ENCODE data around the gene ZNF549. TPM values are rescaled to one million over a fixed set of nuclear protein-coding genes. Genes with fewer than 3 reads are reported as not detected.

Gene ZNF549
- total RNA-seq, 3 donors from 2014 or later (not counting 1 experiment from before 2014, with no cell fraction given): 7.1 to 12.1 (median 8.6) TPM

- DNase-seq (peak; percentile 78 to 91), ATAC-seq (peak; percentile 88 to 99 (median 97))
- Histone ChIP-seq H3K4me1 (ENCODE audit: control insufficient read depth, insufficient read depth, low read length) (peaks cover 15% of the 10 kb centered on the region), H3K36me3 (ENCODE audit: control insufficient read depth, insufficient read depth, low read length) (peaks cover 5% of the 10 kb centered on the region), H3K27me3 (ENCODE audit: control insufficient read depth, insufficient read depth, low read length) (peaks cover 3% of the 10 kb centered on the region), H3K4me3 (ENCODE audit: low read length) (peak within 1 kb of the TSS; percentile 63), H3K9me3 (ENCODE audit: control insufficient read depth, insufficient read depth, low read length) (peaks cover 19% of the 10 kb centered on the region), H3K27ac (ENCODE audit: low read length) (peak within 1 kb of the TSS; percentile 24)
- under 1% methylated on average over 53 of the region's 53 CpGs for WGBS (ENCODE audit: insufficient coverage)
- Mint-ChIP-seq H3K27me3 (ENCODE audit: low read depth in 2 of 2) (peaks cover 3 to 8% of the 10 kb centered on the region in 2 donors), H3K4me3 (peak within 1 kb of the TSS; percentile 84), H3K27ac (peak within 1 kb of the TSS; percentile 74 to 78), H3K36me3 (peaks cover 25% of the 10 kb centered on the region), H3K4me1 (peaks cover 22 to 23% of the 10 kb centered on the region in 2 donors), H3K9me3 (peaks cover 11 to 20% of the 10 kb centered on the region in 2 donors)
- intact Hi-C loops (cut with micrococcal nuclease): loop anchor here (1.0 kb wide), 1 partner anchor 16 kb away; the partner anchor contains the start of gene ZIK1
- TF ChIP-seq CTCF (IDR thresholded peaks at IDR 0.05): no peak
These were observed 72.7 kb downstream of the ZNF549 start, which contains the start of gene ZNF530 for GRCh38 chr19:57599761-57600383. ZNF530 (plus strand) TSS chr19:57599885; CDS start chr19:57604346, 4,461 bp downstream.

DNA sequence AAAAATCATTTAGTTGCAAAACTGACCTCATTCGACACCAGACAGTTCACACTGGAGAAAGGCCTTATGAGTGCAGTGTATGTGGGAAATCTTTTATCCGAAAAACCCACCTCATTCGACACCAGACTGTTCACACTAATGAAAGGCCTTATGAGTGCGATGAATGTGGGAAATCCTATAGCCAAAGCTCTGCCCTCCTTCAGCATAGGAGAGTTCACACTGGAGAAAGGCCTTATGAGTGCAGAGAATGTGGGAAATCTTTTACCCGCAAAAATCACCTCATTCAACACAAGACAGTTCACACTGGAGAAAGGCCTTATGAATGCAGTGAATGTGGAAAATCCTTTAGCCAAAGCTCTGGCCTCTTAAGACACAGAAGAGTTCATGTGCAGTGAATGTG is 79.8 kb downstream of the ZNF549 start:
- intact Hi-C loops (cut with micrococcal nuclease): no loop called here
- Mint-ChIP-seq H3K27me3 (ENCODE audit: low read depth in 2 of 2) (no peaks in the 10 kb centered on the region), H3K36me3 (peaks cover 40% of the 10 kb centered on the region), H3K9me3 (peaks cover 10 to 17% of the 10 kb centered on the region in 2 donors), H3K27ac (no peak overlapping the region), H3K4me3 (no peak overlapping the region), H3K4me1 (no peaks in the 10 kb centered on the region)
- DNase-seq: no peak
- 100% methylated on average over 1 of the region's 5 CpGs for WGBS (ENCODE audit: insufficient coverage)
- H3K27me3 ChIP-seq (ENCODE audit: control insufficient read depth, insufficient read depth, low read length): no peaks in the 10 kb centered on the region
- H3K4me3 ChIP-seq (ENCODE audit: low read length): no peak overlapping the region
- peaks cover 51% of the 10 kb centered on the region for H3K9me3 ChIP-seq (ENCODE audit: control insufficient read depth, insufficient read depth, low read length)
- peaks cover 22% of the 10 kb centered on the region for H3K36me3 ChIP-seq (ENCODE audit: control insufficient read depth, insufficient read depth, low read length)
- H3K4me1 ChIP-seq (ENCODE audit: control insufficient read depth, insufficient read depth, low read length): no peaks in the 10 kb centered on the region
- ATAC-seq: no peak
- no peak overlapping the region for H3K27ac ChIP-seq (ENCODE audit: low read length)
- TF ChIP-seq CTCF (IDR thresholded peaks at IDR 0.05): no peak

Other genes starting within 250 kb of the ZNF549 start
- gene ZNF460, start 246.9 kb upstream of the ZNF549 start, total RNA-seq: 10 to 100 TPM; 67.8 to 74.1 (median 69.7) TPM
- gene ZNF543, start 206.9 kb upstream of the ZNF549 start, total RNA-seq: 1 to 10 TPM; 4.7 to 7.2 (median 5.9) TPM
- 10 to 100 TPM in 1 of 3 donors, 1 to 10 TPM in 2; 6.6 to 10.7 (median 9.2) TPM for gene ZNF304, start 176.1 kb upstream of the ZNF549 start, total RNA-seq
- gene TRAPPC2B, start 163.8 kb upstream of the ZNF549 start, total RNA-seq: 10 to 100 TPM in 2 of 3 donors, 1 to 10 TPM in 1; 7.4 to 15.6 (median 13.7) TPM
- gene ZNF547, start 163.8 kb upstream of the ZNF549 start, total RNA-seq: 1 to 10 TPM in 1 of 3 donors, under 1 TPM in 2; 0.48 to 1.2 (median 0.92) TPM
- gene ZNF548, start 137.5 kb upstream of the ZNF549 start, total RNA-seq: 100 to 1,000 TPM in 1 of 3 donors, 10 to 100 TPM in 2; 75.5 to 104 (median 96.9) TPM
- gene ZNF17, start 116.2 kb upstream of the ZNF549 start, total RNA-seq: 10 to 100 TPM; 13.0 to 15.0 (median 13.3) TPM
- gene ZNF749, start 92.0 kb upstream of the ZNF549 start, total RNA-seq: 1 to 10 TPM; 7.0 to 9.8 (median 7.8) TPM
- gene VN1R1, start 70.2 kb upstream of the ZNF549 start, total RNA-seq: under 1 TPM in 1 of 3 donors, not detected in 2; 0.40 TPM
- gene ZNF772, start 49.8 kb upstream of the ZNF549 start, total RNA-seq: 1 to 10 TPM; 1.3 to 3.5 (median 1.4) TPM
- 10 to 100 TPM in 1 of 3 donors, 1 to 10 TPM in 2; 5.9 to 11.3 (median 8.5) TPM for gene ZNF419, start 39.6 kb upstream of the ZNF549 start, total RNA-seq
- 10 to 100 TPM in 2 of 3 donors, 1 to 10 TPM in 1; 4.3 to 10.2 (median 10.2) TPM for gene ZNF773, start 27.4 kb upstream of the ZNF549 start, total RNA-seq
- gene ZNF550, start 32.5 kb downstream of the ZNF549 start, total RNA-seq: 10 to 100 TPM; 11.2 to 12.5 (median 12.1) TPM
- gene ZNF416, start 51.6 kb downstream of the ZNF549 start, total RNA-seq: 1 to 10 TPM; 1.7 to 5.3 (median 3.3) TPM
- gene ZIK1, start 56.8 kb downstream of the ZNF549 start, total RNA-seq: 1 to 10 TPM; 2.7 to 8.2 (median 6.5) TPM
- gene ZNF530, start 72.5 kb downstream of the ZNF549 start, total RNA-seq: 1 to 10 TPM; 5.1 to 8.0 (median 5.6) TPM
- 10 to 100 TPM; 18.5 to 22.0 (median 20.5) TPM for gene ZNF134, start 86.9 kb downstream of the ZNF549 start, total RNA-seq
- gene ZNF211, start 105.8 kb downstream of the ZNF549 start, total RNA-seq: 10 to 100 TPM; 33.7 to 47.0 (median 36.9) TPM
- gene ZSCAN4, start 141.6 kb downstream of the ZNF549 start, total RNA-seq: not detected
- gene ZNF551, start 154.6 kb downstream of the ZNF549 start, total RNA-seq: 10 to 100 TPM in 1 of 3 donors, 1 to 10 TPM in 2; 5.6 to 12.9 (median 7.9) TPM
- gene ZNF154, start 181.8 kb downstream of the ZNF549 start, total RNA-seq: 10 to 100 TPM in 1 of 3 donors, 1 to 10 TPM in 2; 4.2 to 21.6 (median 9.5) TPM
- gene ZNF671, start 200.3 kb downstream of the ZNF549 start, total RNA-seq: 10 to 100 TPM; 11.1 to 12.9 (median 11.9) TPM
- 10 to 100 TPM; 10.5 to 19.2 (median 18.7) TPM for gene ZNF776, start 219.5 kb downstream of the ZNF549 start, total RNA-seq
- 10 to 100 TPM; 24.0 to 33.3 (median 28.2) TPM for gene ZNF586, start 242.3 kb downstream of the ZNF549 start, total RNA-seq

Measured in natural killer cell (primary cell).